NCI-H510A (cell line): ENCODE data around the gene MIPEP.

ENCODE experiments used
- DNase-seq: peaks from one replicate; lab custom pipeline; 2025; lab: John Stamatoyannopoulos, UW

Gene MIPEP

GRCh38 chr13:23715092-23715761 is 174.0 kb downstream of the MIPEP start:
- DNase-seq = no peak

- DNase-seq = no peak
Observed at GRCh38 chr13:23714672-23715071, 174.5 kb downstream of the MIPEP start.

GRCh38 chr13:23711355-23711754 is 177.8 kb downstream of the MIPEP start:
- no peak for DNase-seq

GRCh38 chr13:23710366-23710765 is 178.8 kb downstream of the MIPEP start:
- no peak for DNase-seq

- DNase-seq = no peak
Observed at GRCh38 chr13:23709536-23709935, 179.7 kb downstream of the MIPEP start.

- DNase-seq = no peak
Observed at GRCh38 chr13:23707674-23708073, 181.5 kb downstream of the MIPEP start.

GRCh38 chr13:23705583-23705982 is 183.6 kb downstream of the MIPEP start:
- no peak for DNase-seq

GRCh38 chr13:23703246-23703860 is 185.8 kb downstream of the MIPEP start:
- DNase-seq = no peak

GRCh38 chr13:23701636-23702035 is 187.6 kb downstream of the MIPEP start:
- no peak for DNase-seq

GRCh38 chr13:23701186-23701585 is 188.0 kb downstream of the MIPEP start:
- no peak for DNase-seq

- no peak for DNase-seq
Observed at GRCh38 chr13:23699271-23699670, 189.9 kb downstream of the MIPEP start.

GRCh38 chr13:23697772-23698313 is 191.4 kb downstream of the MIPEP start:
- DNase-seq = no peak

- DNase-seq = no peak
Observed at GRCh38 chr13:23696610-23697009, 192.6 kb downstream of the MIPEP start.

- DNase-seq = peak; percentile 88
Observed at GRCh38 chr13:23695711-23696464, 193.3 kb downstream of the MIPEP start.

- no peak for DNase-seq
Observed at GRCh38 chr13:23695196-23695595, 194.0 kb downstream of the MIPEP start.

- DNase-seq = no peak
Observed at GRCh38 chr13:23692816-23693215, 196.4 kb downstream of the MIPEP start.

GRCh38 chr13:23690668-23691067 is 198.5 kb downstream of the MIPEP start:
- DNase-seq = no peak

- no peak for DNase-seq
Observed at GRCh38 chr13:23688336-23688735, 200.9 kb downstream of the MIPEP start.

GRCh38 chr13:23687614-23688013 is 201.6 kb downstream of the MIPEP start:
- DNase-seq = no peak

- DNase-seq = no peak
Observed at GRCh38 chr13:23686948-23687347, 202.3 kb downstream of the MIPEP start.

- DNase-seq = no peak
Observed at GRCh38 chr13:23685416-23685815, 203.8 kb downstream of the MIPEP start.

GRCh38 chr13:23684647-23685046 is 204.6 kb downstream of the MIPEP start:
- no peak for DNase-seq

GRCh38 chr13:23683084-23683483 is 206.1 kb downstream of the MIPEP start:
- no peak for DNase-seq
